ENCODE data around the gene SHFL.

SHFL gene

GRCh38 chr19:10074153-10074552, 12.0 kb upstream of the SHFL start:
- no peak for TF ChIP-seq ZNF274 (IDR thresholded peaks at IDR 0.05; ENCODE audit: low read depth, low read length)
- no peak overlapping the region for H3K4me3 ChIP-seq (ENCODE audit: low read length)

DNA sequence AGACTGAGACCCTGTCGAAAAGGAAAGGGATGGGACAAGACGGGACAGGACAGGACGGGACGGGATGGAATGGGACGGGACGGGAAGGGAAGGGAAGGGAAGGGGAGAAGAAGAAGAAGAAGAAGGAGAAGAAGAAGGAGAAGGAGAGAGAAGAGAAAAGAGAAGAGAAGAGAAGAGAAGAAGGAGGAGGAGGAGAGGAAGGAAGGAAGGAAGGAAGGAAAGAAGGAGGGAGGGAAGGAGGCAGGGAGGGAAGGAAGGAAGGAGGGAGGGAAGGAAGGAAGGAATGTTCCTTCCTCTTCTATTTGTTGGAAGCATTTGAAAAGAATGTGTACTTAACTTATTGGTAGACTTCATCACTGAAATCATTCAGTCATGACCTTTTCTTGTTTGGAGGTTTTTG, 9.6 kb upstream of the SHFL start:
- no peak overlapping the region for H3K4me3 ChIP-seq (ENCODE audit: low read length)
- no peak for TF ChIP-seq ZNF274 (IDR thresholded peaks at IDR 0.05; ENCODE audit: low read depth, low read length)

DNA sequence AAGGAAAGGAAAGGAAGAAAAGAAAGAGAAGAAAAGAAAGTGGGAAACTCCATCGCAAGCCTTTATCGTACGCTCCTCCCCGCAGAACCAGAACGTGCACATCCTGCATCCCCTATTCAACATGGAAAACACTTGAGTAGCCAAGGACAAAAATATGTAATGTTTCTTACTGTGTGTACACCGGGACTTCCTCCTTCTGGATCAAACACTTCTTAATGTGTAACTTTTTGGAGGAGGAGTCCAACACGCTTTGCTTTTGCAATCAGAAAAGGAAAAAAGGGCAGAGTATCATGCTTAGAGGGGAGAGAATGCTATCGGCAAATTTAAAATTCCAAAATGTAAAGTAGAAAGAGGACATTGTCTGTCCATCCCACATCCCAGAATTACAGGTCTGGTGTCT, 7.8 kb upstream of the SHFL start:
- no peak for TF ChIP-seq ZNF274 (IDR thresholded peaks at IDR 0.05; ENCODE audit: low read depth, low read length)
- no peak overlapping the region for H3K4me3 ChIP-seq (ENCODE audit: low read length)

- no peak overlapping the region for H3K4me3 ChIP-seq (ENCODE audit: low read length)
- no peak for TF ChIP-seq ZNF274 (IDR thresholded peaks at IDR 0.05; ENCODE audit: low read depth, low read length)
These were observed 7.1 kb upstream of the SHFL start for GRCh38 chr19:10079031-10079453.

- TF ChIP-seq ZNF274 (IDR thresholded peaks at IDR 0.05; ENCODE audit: low read depth, low read length) = no peak
- no peak overlapping the region for H3K4me3 ChIP-seq (ENCODE audit: low read length)
These were observed 2.2 kb upstream of the SHFL start for GRCh38 chr19:10083911-10084310.

- TF ChIP-seq ZNF274 (IDR thresholded peaks at IDR 0.05; ENCODE audit: low read depth, low read length) = no peak
- no peak overlapping the region for H3K4me3 ChIP-seq (ENCODE audit: low read length)
These were observed 1.3 kb upstream of the SHFL start for GRCh38 chr19:10084803-10085202.

DNA sequence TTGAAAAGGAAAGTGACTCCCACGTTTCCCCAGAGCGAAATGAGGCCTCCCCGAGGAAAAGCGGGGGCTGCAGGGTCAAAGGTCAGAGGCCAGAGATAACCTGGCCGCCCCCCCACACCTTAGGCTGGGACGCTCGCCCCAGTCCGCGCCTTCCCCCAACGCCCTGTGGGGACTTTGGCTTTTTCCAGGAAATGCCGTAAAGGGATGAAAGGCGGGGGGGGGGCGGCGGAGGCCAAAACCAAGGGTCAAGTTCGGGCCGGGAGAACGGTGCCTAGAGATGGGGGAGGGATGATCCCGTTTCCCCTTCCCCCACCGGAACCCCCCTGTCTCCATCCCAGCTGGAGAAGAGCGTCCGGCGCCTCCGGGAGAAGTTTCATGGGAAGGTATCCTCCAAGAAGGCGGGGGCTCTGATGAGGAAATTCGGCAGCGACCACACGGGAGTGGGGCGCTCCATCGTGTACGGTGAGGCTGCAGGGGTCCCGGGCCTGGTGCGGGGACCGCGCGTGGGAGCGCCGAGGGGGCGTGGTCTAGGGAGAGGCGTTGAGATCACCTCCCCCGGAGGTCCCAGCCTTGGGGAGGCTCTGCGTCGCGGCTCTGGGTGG, 575 bp downstream of the SHFL start:
- no peak for TF ChIP-seq ZNF274 (IDR thresholded peaks at IDR 0.05; ENCODE audit: low read depth, low read length)
- H3K4me3 ChIP-seq (ENCODE audit: low read length) = peak overlapping the region; percentile 89

DNA sequence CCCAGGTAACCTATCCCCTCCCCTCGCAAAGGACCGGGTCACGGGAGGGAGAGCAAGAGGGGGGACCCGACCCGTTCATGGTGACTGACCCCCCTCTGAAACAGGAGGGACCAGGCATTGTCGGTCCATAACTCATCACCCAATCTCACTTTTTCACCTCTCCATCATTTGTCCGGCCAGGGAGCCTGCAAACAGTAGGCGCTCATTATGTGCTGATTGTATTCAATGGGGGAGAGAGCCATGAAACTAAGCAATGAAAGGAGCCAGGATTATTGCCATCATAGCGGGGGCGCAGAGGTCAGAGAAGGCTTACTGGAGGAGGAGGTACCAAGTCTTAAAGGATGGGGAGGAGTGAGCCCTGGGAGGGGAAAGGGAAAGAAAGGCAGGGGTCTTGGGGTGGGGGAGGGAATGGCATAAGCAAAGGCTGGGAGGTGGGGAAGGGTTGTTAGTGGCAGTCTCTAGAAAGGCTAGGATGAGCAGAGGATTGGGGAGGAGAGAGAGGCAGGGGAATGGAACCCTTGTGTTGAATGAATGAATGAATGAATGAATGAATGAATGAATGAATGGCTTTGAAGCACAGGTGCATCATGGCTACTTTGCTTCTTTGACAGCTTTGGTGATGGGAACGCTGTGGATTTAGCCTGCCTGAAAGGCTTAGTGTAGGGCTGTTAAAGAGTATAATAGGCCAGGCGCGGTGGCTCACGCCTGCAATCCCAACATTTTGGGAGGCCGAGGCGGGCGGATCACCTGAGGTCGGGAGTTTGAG, 1.4 kb downstream of the SHFL start:
- no peak for TF ChIP-seq ZNF274 (IDR thresholded peaks at IDR 0.05; ENCODE audit: low read depth, low read length)
- peak overlapping the region; percentile 89 for H3K4me3 ChIP-seq (ENCODE audit: low read length)

DNA sequence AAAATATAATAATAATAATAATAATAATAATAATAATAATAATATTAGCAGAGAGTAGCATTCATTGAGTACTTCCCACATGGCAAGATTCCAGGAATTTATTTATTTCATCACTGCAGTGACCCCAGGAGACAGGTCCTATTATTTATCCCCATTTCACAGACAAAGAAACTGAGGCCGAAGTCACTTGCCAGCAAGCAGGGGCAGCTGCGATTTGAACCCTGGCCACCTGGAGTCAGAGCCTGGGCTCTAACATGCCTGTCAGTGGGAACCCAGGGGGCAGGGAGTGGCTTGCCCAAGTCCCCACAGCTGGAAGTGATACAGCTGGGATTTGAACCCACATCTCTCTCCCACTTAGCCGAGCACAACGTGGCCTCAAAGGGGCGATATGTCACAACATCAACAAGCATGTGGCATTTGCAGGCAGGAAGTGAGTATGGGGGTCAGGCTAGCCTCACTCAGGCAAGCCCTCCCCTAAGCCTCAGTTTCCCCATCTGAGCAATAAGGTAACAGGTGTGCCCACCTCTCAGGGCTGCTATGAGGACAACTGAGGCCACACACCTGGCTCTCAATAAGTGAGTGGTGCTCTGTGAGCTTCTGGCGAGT, 2.9 kb downstream of the SHFL start:
- no peak for TF ChIP-seq ZNF274 (IDR thresholded peaks at IDR 0.05; ENCODE audit: low read depth, low read length)

DNA sequence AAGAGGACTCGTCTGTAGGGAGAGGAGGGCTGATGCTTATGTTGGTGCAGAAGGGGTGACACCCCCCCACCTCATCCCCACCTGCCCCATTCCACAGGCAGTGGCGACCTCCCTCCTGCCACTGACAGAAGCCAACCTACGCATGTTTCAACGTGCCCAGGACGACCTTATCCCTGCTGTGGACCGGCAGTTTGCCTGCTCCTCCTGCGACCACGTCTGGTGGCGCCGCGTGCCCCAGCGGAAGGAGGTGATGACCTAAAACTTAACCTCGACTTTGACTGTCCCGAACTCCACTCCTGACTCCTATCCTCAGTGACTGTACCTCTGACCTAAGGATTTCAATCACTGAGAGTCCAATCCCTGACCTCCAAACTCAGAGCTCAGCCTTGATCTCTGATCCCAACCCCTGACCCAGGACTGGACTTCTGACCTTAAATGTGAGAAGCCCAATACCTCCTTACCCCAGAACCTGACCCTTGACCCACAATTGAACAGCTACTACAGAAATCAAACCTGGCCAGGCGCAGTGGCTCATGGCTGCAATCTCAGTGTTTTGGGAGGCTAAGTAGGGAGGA, 3.8 kb downstream of the SHFL start:
- no peak for TF ChIP-seq ZNF274 (IDR thresholded peaks at IDR 0.05; ENCODE audit: low read depth, low read length)
- H3K4me3 ChIP-seq (ENCODE audit: low read length) = no peak overlapping the region

More for the DNA sequence above, 2.9 kb downstream of the SHFL start:
- no peak overlapping the region for H3K4me3 ChIP-seq (ENCODE audit: low read length)

DNA sequence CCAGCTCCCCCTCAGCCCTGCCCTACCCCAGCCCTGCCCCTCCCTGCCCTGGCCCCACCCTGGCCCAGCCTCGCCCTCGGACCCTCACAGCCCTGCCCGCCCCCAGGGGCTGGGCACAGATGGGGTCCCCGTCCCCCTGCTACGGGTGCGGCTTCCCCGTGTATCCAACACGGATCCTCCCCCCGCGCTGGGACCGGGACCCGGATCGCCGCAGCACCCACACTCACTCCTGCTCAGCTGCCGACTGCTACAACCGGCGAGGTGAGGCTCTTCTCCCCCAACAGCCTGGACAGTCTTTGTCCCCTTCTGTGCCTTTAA, 5.2 kb downstream of the SHFL start:
- no peak for TF ChIP-seq ZNF274 (IDR thresholded peaks at IDR 0.05; ENCODE audit: low read depth, low read length)
- H3K4me3 ChIP-seq (ENCODE audit: low read length) = no peak overlapping the region

- no peak for TF ChIP-seq ZNF274 (IDR thresholded peaks at IDR 0.05; ENCODE audit: low read depth, low read length)
- H3K4me3 ChIP-seq (ENCODE audit: low read length) = no peak overlapping the region
These were observed 6.0 kb downstream of the SHFL start for GRCh38 chr19:10091895-10092641.

DNA sequence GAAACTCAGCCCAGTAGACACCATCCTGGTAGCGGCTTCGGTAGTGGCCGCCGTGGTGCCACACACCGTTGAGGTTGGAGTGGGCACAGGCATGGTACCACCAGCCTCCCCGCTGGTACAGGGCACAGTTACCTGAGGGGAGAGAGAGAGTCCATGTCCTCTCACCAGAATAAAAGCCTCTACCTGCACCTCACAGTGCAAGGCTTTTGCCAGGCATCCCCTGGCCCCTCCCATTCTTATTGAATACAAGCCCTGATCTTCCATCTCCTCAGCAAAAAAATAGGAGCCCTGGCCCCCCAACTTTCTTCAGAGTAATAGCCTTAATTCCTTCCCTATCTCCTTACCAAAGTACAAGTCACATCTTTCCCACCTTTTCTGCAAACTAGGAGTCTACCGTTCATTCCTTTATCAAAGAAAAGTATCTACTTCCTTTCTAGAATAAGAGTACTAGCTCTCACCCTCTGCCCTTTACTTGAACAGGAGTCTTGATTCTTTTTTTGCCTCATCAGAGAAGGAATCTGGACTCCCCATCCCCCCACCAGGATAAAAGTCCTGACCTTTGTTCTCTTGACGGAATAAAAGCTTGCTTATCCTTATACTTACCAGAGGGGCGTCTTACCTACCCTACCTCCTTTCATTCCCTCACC, 6.7 kb downstream of the SHFL start:
- TF ChIP-seq ZNF274 (IDR thresholded peaks at IDR 0.05; ENCODE audit: low read depth, low read length) = no peak
- H3K4me3 ChIP-seq (ENCODE audit: low read length) = no peak overlapping the region

Data from GM08714 (cell line).